PC-3 (cell line): Measurements from ENCODE around the gene CLDN8. TPM values are rescaled to one million over a fixed set of nuclear protein-coding genes. Genes with fewer than 3 reads are reported as not detected.

Source experiments
- total RNA-seq: library from RNA; depleted of rRNA; stranded (reverse); fragments of >200 nt; gene quantifications from 2 replicates; pipeline ENCODE4 v1.2.3, GENCODE V29; 2014; rRNA removed

CLDN8 gene
- total RNA-seq, 1 experiment from 2014 or later: 1.5 TPM

Other genes with a start within 250 kb of the CLDN8 start
- gene CLDN17, start 49.3 kb downstream of the CLDN8 start, total RNA-seq: not detected in 2 replicates
- not detected in 2 replicates for gene KRTAP24-1, start 66.9 kb upstream of the CLDN8 start, total RNA-seq
- not detected in 2 replicates for gene KRTAP25-1, start 73.4 kb upstream of the CLDN8 start, total RNA-seq
- gene KRTAP26-1, start 104.2 kb upstream of the CLDN8 start, total RNA-seq: not detected in 2 replicates
- not detected in 2 replicates for gene KRTAP27-1, start 121.6 kb upstream of the CLDN8 start, total RNA-seq
- gene KRTAP23-1, start 132.5 kb upstream of the CLDN8 start, total RNA-seq: not detected in 2 replicates
- gene KRTAP13-2, start 156.2 kb upstream of the CLDN8 start, total RNA-seq: not detected in 2 replicates
- not detected in 2 replicates for gene KRTAP13-1, start 179.9 kb upstream of the CLDN8 start, total RNA-seq
- gene KRTAP13-3, start 209.8 kb upstream of the CLDN8 start, total RNA-seq: not detected in 2 replicates
- gene KRTAP13-4, start 214.1 kb upstream of the CLDN8 start, total RNA-seq: not detected in 2 replicates
- not detected in 2 replicates for gene KRTAP15-1, start 224.2 kb upstream of the CLDN8 start, total RNA-seq